Osteocyte (in vitro differentiated cells): ENCODE data around the gene METAP1D. TPM values are rescaled to one million over a fixed set of nuclear protein-coding genes. Genes with fewer than 3 reads are reported as not detected.

Experiments
- DNase-seq: peaks from one replicate; pipeline ENCODE4 v3.0.0; 2021; ENCODE audit warnings: mixed read lengths; ENCODE audit not compliant: unreplicated experiment; ENCODE audit errors: extremely low spot score
- H3K27ac Mint-ChIP-seq: one replicate; pipeline ENCODE4 v1.8.0; 2021; ENCODE audit warnings: mild to moderate bottlenecking, mixed read lengths; ENCODE audit not compliant: unreplicated experiment
- H3K27me3 Mint-ChIP-seq: one replicate; pipeline ENCODE4 v1.8.0; 2021; ENCODE audit warnings: mixed read lengths; ENCODE audit not compliant: unreplicated experiment
- H3K36me3 Mint-ChIP-seq: one replicate; pipeline ENCODE4 v1.8.0; 2021; ENCODE audit warnings: mixed read lengths; ENCODE audit not compliant: unreplicated experiment
- H3K4me1 Mint-ChIP-seq: one replicate; pipeline ENCODE4 v1.8.0; 2021; ENCODE audit warnings: mixed read lengths; ENCODE audit not compliant: unreplicated experiment
- H3K4me3 Mint-ChIP-seq: one replicate; pipeline ENCODE4 v1.8.0; 2021; ENCODE audit warnings: mild to moderate bottlenecking, moderate library complexity, mixed read lengths; ENCODE audit not compliant: unreplicated experiment
- H3K9me3 Mint-ChIP-seq: one replicate; pipeline ENCODE4 v1.8.0; 2021; ENCODE audit warnings: mixed read lengths; ENCODE audit not compliant: unreplicated experiment
- CTCF ChIP-seq: fragments of 200-600 bp; sonication (generic); IDR thresholded peaks from 2 replicates; pipeline ENCODE4 v1.5.0; 2021; ENCODE audit warnings: antibody characterized with exemption, mild to moderate bottlenecking, moderate library complexity
- total RNA-seq: library from RNA; stranded (reverse); gene quantifications from 2 replicates; pipeline ENCODE4 v1.2.1, GENCODE V29; 2021

The METAP1D gene
- total RNA-seq, 1 donor from 2014 or later, result 8.5 TPM

- Mint-ChIP-seq H3K4me3 (peak overlapping the region; percentile 83), H3K9me3 (no peaks in the 10 kb centered on the region), H3K27ac (peak overlapping the region; percentile 100), H3K27me3 (no peaks in the 10 kb centered on the region), H3K4me1 (peaks cover 68% of the 10 kb centered on the region), H3K36me3 (peaks cover 6% of the 10 kb centered on the region)
- TF ChIP-seq CTCF, result no peak
- DNase-seq, result peak; percentile 95
These were observed 97.1 kb downstream of the METAP1D start for GRCh38 chr2:172096626-172097547.

GRCh38 chr2:172097557-172098131, 97.9 kb downstream of the METAP1D start:
- no peaks in the 10 kb centered on the region for H3K27me3 Mint-ChIP-seq
- peak overlapping the region; percentile 100 for H3K27ac Mint-ChIP-seq
- peak overlapping the region; percentile 83 for H3K4me3 Mint-ChIP-seq
- DNase-seq, result no peak
- no peak for TF ChIP-seq CTCF
- peaks cover 6% of the 10 kb centered on the region for H3K36me3 Mint-ChIP-seq
- H3K4me1 Mint-ChIP-seq, result peaks cover 60% of the 10 kb centered on the region
- H3K9me3 Mint-ChIP-seq, result no peaks in the 10 kb centered on the region

GRCh38 chr2:172098287-172098649, 98.5 kb downstream of the METAP1D start:
- Mint-ChIP-seq H3K4me3 (peak overlapping the region; percentile 59), H3K9me3 (no peaks in the 10 kb centered on the region), H3K36me3 (peaks cover 6% of the 10 kb centered on the region), H3K27ac (peak overlapping the region; percentile 100), H3K27me3 (no peaks in the 10 kb centered on the region), H3K4me1 (peaks cover 60% of the 10 kb centered on the region)
- DNase-seq, result no peak
- no peak for TF ChIP-seq CTCF

- Mint-ChIP-seq H3K4me1 (peaks cover 60% of the 10 kb centered on the region), H3K27me3 (no peaks in the 10 kb centered on the region), H3K36me3 (peaks cover 6% of the 10 kb centered on the region), H3K27ac (peak overlapping the region; percentile 100), H3K9me3 (no peaks in the 10 kb centered on the region), H3K4me3 (peak overlapping the region; percentile 96)
- peak; percentile 95 for DNase-seq
- TF ChIP-seq CTCF, result no peak
These were observed 99.1 kb downstream of the METAP1D start for GRCh38 chr2:172098650-172099471.
